H1 (cell line): ENCODE results near the gene SPRR1A. TPM values are rescaled to one million over a fixed set of nuclear protein-coding genes. Genes with fewer than 3 reads are reported as not detected.

Source experiments
- ZNF274 ChIP-seq: IDR thresholded peaks from 2 replicates; pipeline ENCODE4 v1.7.0; 2012; ENCODE audit warnings: low read length, borderline replicate concordance; ENCODE audit errors: extremely low read depth
- polyA plus RNA-seq, 7 experiments: library from polyadenylated mRNA; depleted of rRNA in 3 of 7; stranded (reverse) in 5 of 7; unstranded in 2 of 7; fragments of >200 nt in 5 of 7; fragments of 200-250 nt in 2 of 7; gene quantifications; 1 replicate in 5 of 7; 2 replicates in 1 of 7; 4 replicates in 1 of 7; pipeline versions ENCODE4 v1.2.1 to v1.2.3, GENCODE V29; 2011 to 2013; ENCODE audit warnings: missing spikeins in 2 of 7, mixed read lengths in 2 of 7
- total RNA-seq: library from RNA; stranded (reverse); fragmentation: NEBNext Ultra II Directional; extraction: Animal tissue kit (Norgen Biotek cat#: 25700); gene quantifications from 2 replicates; pipeline ENCODE4 v1.2.1, GENCODE V29; 2021

The SPRR1A gene
- total and polyA plus RNA-seq, 2 of the 8 experiments (the other 6 are each of a cell fraction or from before 2014, with no cell fraction given) = not detected

- TF ChIP-seq ZNF274 = no peak
Observed at GRCh38 chr1:152946248-152946647, 37.6 kb upstream of the SPRR1A start (continued).
